Measurements from ENCODE around the gene TMIGD1. TPM values are rescaled to one million over a fixed set of nuclear protein-coding genes. Genes with fewer than 3 reads are reported as not detected.

TMIGD1 gene
- total RNA-seq, 4 donors from 2014 or later, result not detected

GRCh38 chr17:30379303-30379902 lies 45.5 kb upstream of the TMIGD1 start:
- peak overlapping the region; percentile 85 for H3K4me3 ChIP-seq (ENCODE audit: low read depth, poor library complexity, severe bottlenecking)
- 0% methylated on average over 9 to 30 of the region's 68 CpGs for WGBS, 2 donors
- peak in 1 of 2 donors; percentile 87 for DNase-seq (ENCODE audit: low spot score in 2 of 2)
- intact Hi-C loops (cut with DNase I; ENCODE audit: low total_unique reads), result no loop called here
- TF ChIP-seq POLR2A (IDR thresholded peaks at IDR 0.05) (no peak), CTCF (IDR thresholded peaks at IDR 0.05) (no peak)

- peak in 1 of 2 donors; percentile 56 for TF ChIP-seq POLR2A (IDR thresholded peaks at IDR 0.05)
- no peak for TF ChIP-seq CTCF (IDR thresholded peaks at IDR 0.05)
- intact Hi-C loops (cut with DNase I; ENCODE audit: low total_unique reads), result no loop called here
- H3K4me3 ChIP-seq (ENCODE audit: low read depth, poor library complexity, severe bottlenecking), result peak within 1 kb of the TSS; percentile 85
- DNase-seq (ENCODE audit: low spot score in 2 of 2), result peak; percentile 97 to 100
- 0% methylated on average over 25 to 27 of the region's 59 CpGs for WGBS, 2 donors
These were observed 45.0 kb upstream of the TMIGD1 start, which contains the start of gene CPD for GRCh38 chr17:30378825-30379302. TSS of gene CPD (plus strand) at chr17:30378927. CDS start at chr17:30378981, 54 bp downstream.

GRCh38 chr17:30378241-30378824 lies 44.5 kb upstream of the TMIGD1 start:
- intact Hi-C loops (cut with DNase I; ENCODE audit: low total_unique reads), result no loop called here
- WGBS, 2 donors, result 0 to 1% methylated on average over 31 of the region's 31 CpGs
- peak overlapping the region; percentile 26 for H3K4me3 ChIP-seq (ENCODE audit: low read depth, poor library complexity, severe bottlenecking)
- TF ChIP-seq POLR2A (IDR thresholded peaks at IDR 0.05) (no peak), CTCF (IDR thresholded peaks at IDR 0.05) (no peak)
- no peak for DNase-seq (ENCODE audit: low spot score in 2 of 2)

- WGBS, 2 donors, result 69 to 72% methylated on average over 11 of the region's 11 CpGs
- H3K4me3 ChIP-seq (ENCODE audit: low read depth, poor library complexity, severe bottlenecking), result no peak overlapping the region
- intact Hi-C loops (cut with DNase I; ENCODE audit: low total_unique reads), result no loop called here
- TF ChIP-seq CTCF (IDR thresholded peaks at IDR 0.05), result no peak
- TF ChIP-seq POLR2A (IDR thresholded peaks at IDR 0.05), result no peak
- no peak for DNase-seq (ENCODE audit: low spot score in 2 of 2)
These were observed 43.9 kb upstream of the TMIGD1 start for GRCh38 chr17:30377574-30378240.

- intact Hi-C loops (cut with DNase I; ENCODE audit: low total_unique reads), result no loop called here
- WGBS, 2 donors, result 71 to 72% methylated on average over 12 of the region's 12 CpGs
- H3K4me3 ChIP-seq (ENCODE audit: low read depth, poor library complexity, severe bottlenecking), result no peak overlapping the region
- DNase-seq (ENCODE audit: low spot score in 2 of 2), result no peak
- TF ChIP-seq CTCF (IDR thresholded peaks at IDR 0.05), result no peak
- no peak for TF ChIP-seq POLR2A (IDR thresholded peaks at IDR 0.05)
These were observed 43.0 kb upstream of the TMIGD1 start for GRCh38 chr17:30376621-30377452.

Data from lower leg skin (tissue), 4 donors.